K562 (cell line): Measurements from ENCODE around the gene YBEY. TPM values are rescaled to one million over a fixed set of nuclear protein-coding genes. Genes with fewer than 3 reads are reported as not detected.

Experiments used
- ESRRA ChIP-seq: fragments of 450-650 bp; IDR thresholded peaks from 2 replicates; pipeline ENCODE4 v1.6.1; 2014; ENCODE audit warnings: low read depth, mild to moderate bottlenecking, moderate library complexity, borderline replicate concordance
- HEY1 ChIP-seq: fragments of 250-450 bp; sonication (Bioruptor Pico); IDR thresholded peaks from 2 replicates; pipeline ENCODE4 v1.5.0; 2020; ENCODE audit warnings: mild to moderate bottlenecking, moderate library complexity, borderline replicate concordance
- ILK ChIP-seq: fragments of 450-650 bp; IDR thresholded peaks from 2 replicates; pipeline ENCODE4 v1.6.1; 2016; ENCODE audit warnings: missing genetic modification characterization, low read depth, mild to moderate bottlenecking, missing compliant biosample characterization, moderate library complexity, borderline replicate concordance
- MAFG ChIP-seq: fragments of 450-650 bp; conservative IDR thresholded peaks from 2 replicates; pipeline ENCODE4 v1.6.1; 2016; ENCODE audit warnings: missing genetic modification characterization, missing compliant biosample characterization
- MEF2A ChIP-seq: IDR thresholded peaks from 2 replicates; pipeline ENCODE4 v1.6.1; 2011; ENCODE audit warnings: low read depth, mild to moderate bottlenecking, low read length, moderate library complexity; ENCODE audit not compliant: control insufficient read depth
- MTA1 ChIP-seq: fragments of 450-650 bp; IDR thresholded peaks from 2 replicates; pipeline ENCODE4 v1.6.1; 2017; ENCODE audit warnings: borderline replicate concordance
- NUFIP1 ChIP-seq: fragments of 450-650 bp; IDR thresholded peaks from 2 replicates; pipeline ENCODE4 v1.6.1; 2018; ENCODE audit not compliant: partially characterized antibody
- PCBP1 ChIP-seq: fragments of 200-400 bp; formaldehyde crosslinking; IDR thresholded peaks from 2 replicates; pipeline ENCODE4 v1.6.1; 2018; ENCODE audit warnings: mild to moderate bottlenecking, low read depth, low read length; ENCODE audit not compliant: poor library complexity, severe bottlenecking
- PHF8 ChIP-seq: fragments of 200-600 bp; sonication (generic); IDR thresholded peaks from 2 replicates; pipeline ENCODE4 v1.6.1; 2012; ENCODE audit warnings: mixed run types, mild to moderate bottlenecking, inconsistent platforms, low read length, moderate library complexity, borderline replicate concordance
- TEAD2 ChIP-seq: fragments of 450-650 bp; IDR thresholded peaks from 2 replicates; pipeline ENCODE4 v1.6.1; 2016; ENCODE audit warnings: missing genetic modification characterization, control low read depth, missing compliant biosample characterization
- ZNF165 ChIP-seq: fragments of 250-450 bp; sonication (Bioruptor Pico); IDR thresholded peaks from 2 replicates; pipeline ENCODE4 v1.4.0; 2020; ENCODE audit warnings: borderline replicate concordance
- ZNF57 ChIP-seq: fragments of 450-650 bp; formaldehyde crosslinking; IDR thresholded peaks from 2 replicates; pipeline ENCODE4 v1.4.0; 2020; ENCODE audit warnings: mild to moderate bottlenecking, moderate library complexity
- ZNF77 ChIP-seq: fragments of 250-450 bp; sonication (Bioruptor Pico); IDR thresholded peaks from 2 replicates; pipeline ENCODE4 v1.5.0; 2020
- ZNF780A ChIP-seq: fragments of 250-450 bp; sonication (Bioruptor Pico); IDR thresholded peaks from 2 replicates; pipeline ENCODE4 v1.5.0; 2021; ENCODE audit warnings: mild to moderate bottlenecking
- polyA plus RNA-seq, 8 experiments: library from polyadenylated mRNA; depleted of rRNA in 4 of 8; stranded (reverse) in 5 of 8; unstranded in 3 of 8; fragments of >200 nt; fragmentation: Nextera tagmentation in 2 of 8; fragmentation: Illumina TruSeq in 1 of 8; extraction: Ambion mirVana in 2 of 8; extraction: Trizol in 1 of 8; gene quantifications; 2 replicates each; pipeline versions ENCODE4 v1.2.1 to v1.2.3, GENCODE V29; 2011 to 2014; ENCODE audit warnings: inconsistent platforms in 1 of 8, missing spikeins in 1 of 8
- total RNA-seq, 7 experiments: library from RNA; depleted of rRNA in 6 of 7; stranded (reverse); fragments of >200 nt in 6 of 7; fragmentation: Illumina TruSeq in 2 of 7; extraction: Trizol in 2 of 7; gene quantifications; 2 replicates each; pipeline versions ENCODE4 v1.2.1 to v1.2.3, GENCODE V29; 2011 to 2021; ENCODE audit warnings: low replicate concordance in 1 of 7
- TF ChIP-seq, protein P1 (sequence below), 2 experiments: IDR thresholded peaks; 2 replicates each; pipeline ENCODE4 v1.6.1; 2011; ENCODE audit warnings: borderline replicate concordance in 1 of 2, control low read depth in 1 of 2, low read depth in 1 of 2, low read length in 1 of 2, mild to moderate bottlenecking in 1 of 2, mixed read lengths in 1 of 2, moderate library complexity in 1 of 2; ENCODE audit not compliant: insufficient read depth in 1 of 2, insufficient read length in 1 of 2, poor library complexity in 1 of 2, severe bottlenecking in 1 of 2; ENCODE audit errors: extremely low read depth in 1 of 2
- TF ChIP-seq, protein P2 (sequence below): fragments of 450-650 bp; IDR thresholded peaks from 2 replicates; pipeline ENCODE4 v1.7.0; 2016; ENCODE audit warnings: borderline replicate concordance
- TF ChIP-seq, protein P3 (sequence below): fragments of 250-450 bp; sonication (Bioruptor Pico); IDR thresholded peaks from 2 replicates; pipeline ENCODE4 v1.5.0; 2020; ENCODE audit warnings: mild to moderate bottlenecking, borderline replicate concordance
- TF ChIP-seq, protein P4 (sequence below): fragments of 450-650 bp; formaldehyde crosslinking; conservative IDR thresholded peaks from 2 replicates; pipeline ENCODE4 v1.4.0; 2022; ENCODE audit warnings: mild to moderate bottlenecking, missing genetic modification characterization

The YBEY gene
- total and polyA plus RNA-seq, 9 of the 15 experiments (the other 6 are each of a cell fraction or from before 2014, with no cell fraction given), result 6.4 to 28.0 (median 12.4) TPM

DNA sequence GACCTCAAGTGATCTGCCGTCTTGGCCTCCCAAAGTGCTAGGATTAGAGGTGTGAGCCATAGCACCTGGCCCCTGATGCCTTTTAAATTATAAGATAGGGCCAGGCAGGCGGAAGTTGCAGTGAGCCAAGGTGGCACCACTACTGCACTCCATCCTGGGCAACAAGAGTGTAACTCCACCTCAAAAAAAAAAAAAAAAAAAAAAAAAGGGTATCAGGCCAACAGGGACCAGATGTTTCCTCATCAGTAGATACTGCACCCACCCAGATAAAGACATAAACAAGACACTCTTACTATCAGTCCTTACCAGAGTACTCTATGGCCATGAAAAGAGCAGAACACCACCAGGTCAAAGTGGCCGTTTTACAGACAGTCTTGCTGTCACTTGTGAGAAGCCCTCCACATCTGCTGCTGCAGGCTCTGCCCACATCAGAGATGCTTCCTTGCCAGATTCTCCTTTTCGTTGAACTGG, 34.2 kb downstream of the YBEY start (continued):
- TF ChIP-seq, protein P1, sequence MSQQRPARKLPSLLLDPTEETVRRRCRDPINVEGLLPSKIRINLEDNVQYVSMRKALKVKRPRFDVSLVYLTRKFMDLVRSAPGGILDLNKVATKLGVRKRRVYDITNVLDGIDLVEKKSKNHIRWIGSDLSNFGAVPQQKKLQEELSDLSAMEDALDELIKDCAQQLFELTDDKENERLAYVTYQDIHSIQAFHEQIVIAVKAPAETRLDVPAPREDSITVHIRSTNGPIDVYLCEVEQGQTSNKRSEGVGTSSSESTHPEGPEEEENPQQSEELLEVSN (IDR thresholded peaks at IDR 0.05; ENCODE audit: borderline replicate concordance in 1 of 2, extremely low read depth in 1 of 2, insufficient read depth in 1 of 2, insufficient read length in 1 of 2, low read depth in 1 of 2, low read length in 1 of 2, poor library complexity in 1 of 2, severe bottlenecking in 1 of 2), result no peak
- no peak; the same call in 1 of the 2 replicates for TF ChIP-seq ESRRA
- no peak for TF ChIP-seq PCBP1
- TF ChIP-seq TEAD2 (tag), result no peak
- TF ChIP-seq, protein P2, sequence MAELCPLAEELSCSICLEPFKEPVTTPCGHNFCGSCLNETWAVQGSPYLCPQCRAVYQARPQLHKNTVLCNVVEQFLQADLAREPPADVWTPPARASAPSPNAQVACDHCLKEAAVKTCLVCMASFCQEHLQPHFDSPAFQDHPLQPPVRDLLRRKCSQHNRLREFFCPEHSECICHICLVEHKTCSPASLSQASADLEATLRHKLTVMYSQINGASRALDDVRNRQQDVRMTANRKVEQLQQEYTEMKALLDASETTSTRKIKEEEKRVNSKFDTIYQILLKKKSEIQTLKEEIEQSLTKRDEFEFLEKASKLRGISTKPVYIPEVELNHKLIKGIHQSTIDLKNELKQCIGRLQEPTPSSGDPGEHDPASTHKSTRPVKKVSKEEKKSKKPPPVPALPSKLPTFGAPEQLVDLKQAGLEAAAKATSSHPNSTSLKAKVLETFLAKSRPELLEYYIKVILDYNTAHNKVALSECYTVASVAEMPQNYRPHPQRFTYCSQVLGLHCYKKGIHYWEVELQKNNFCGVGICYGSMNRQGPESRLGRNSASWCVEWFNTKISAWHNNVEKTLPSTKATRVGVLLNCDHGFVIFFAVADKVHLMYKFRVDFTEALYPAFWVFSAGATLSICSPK, result no peak
- no peak for TF ChIP-seq PHF8
- TF ChIP-seq ZNF57, result no peak
- TF ChIP-seq MTA1, result peak; percentile 85; the same call in 1 of the 2 replicates
- TF ChIP-seq HEY1, result no peak
- TF ChIP-seq ZNF77 (CRISPR knock-in tag), result no peak
- TF ChIP-seq, protein P3, sequence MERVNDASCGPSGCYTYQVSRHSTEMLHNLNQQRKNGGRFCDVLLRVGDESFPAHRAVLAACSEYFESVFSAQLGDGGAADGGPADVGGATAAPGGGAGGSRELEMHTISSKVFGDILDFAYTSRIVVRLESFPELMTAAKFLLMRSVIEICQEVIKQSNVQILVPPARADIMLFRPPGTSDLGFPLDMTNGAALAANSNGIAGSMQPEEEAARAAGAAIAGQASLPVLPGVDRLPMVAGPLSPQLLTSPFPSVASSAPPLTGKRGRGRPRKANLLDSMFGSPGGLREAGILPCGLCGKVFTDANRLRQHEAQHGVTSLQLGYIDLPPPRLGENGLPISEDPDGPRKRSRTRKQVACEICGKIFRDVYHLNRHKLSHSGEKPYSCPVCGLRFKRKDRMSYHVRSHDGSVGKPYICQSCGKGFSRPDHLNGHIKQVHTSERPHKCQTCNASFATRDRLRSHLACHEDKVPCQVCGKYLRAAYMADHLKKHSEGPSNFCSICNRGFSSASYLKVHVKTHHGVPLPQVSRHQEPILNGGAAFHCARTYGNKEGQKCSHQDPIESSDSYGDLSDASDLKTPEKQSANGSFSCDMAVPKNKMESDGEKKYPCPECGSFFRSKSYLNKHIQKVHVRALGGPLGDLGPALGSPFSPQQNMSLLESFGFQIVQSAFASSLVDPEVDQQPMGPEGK (CRISPR knock-in tag), result no peak
- TF ChIP-seq NUFIP1, result peak; percentile 60
- no peak for TF ChIP-seq MAFG (tag)
- TF ChIP-seq, protein P4, sequence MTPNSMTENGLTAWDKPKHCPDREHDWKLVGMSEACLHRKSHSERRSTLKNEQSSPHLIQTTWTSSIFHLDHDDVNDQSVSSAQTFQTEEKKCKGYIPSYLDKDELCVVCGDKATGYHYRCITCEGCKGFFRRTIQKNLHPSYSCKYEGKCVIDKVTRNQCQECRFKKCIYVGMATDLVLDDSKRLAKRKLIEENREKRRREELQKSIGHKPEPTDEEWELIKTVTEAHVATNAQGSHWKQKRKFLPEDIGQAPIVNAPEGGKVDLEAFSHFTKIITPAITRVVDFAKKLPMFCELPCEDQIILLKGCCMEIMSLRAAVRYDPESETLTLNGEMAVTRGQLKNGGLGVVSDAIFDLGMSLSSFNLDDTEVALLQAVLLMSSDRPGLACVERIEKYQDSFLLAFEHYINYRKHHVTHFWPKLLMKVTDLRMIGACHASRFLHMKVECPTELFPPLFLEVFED (CRISPR knock-in tag), result 0 out of 2 replicates have a peak, but pooled peaks have one; percentile 52
- no peak for TF ChIP-seq ZNF165
- peak; percentile 78 for TF ChIP-seq MEF2A
- TF ChIP-seq ZNF780A (CRISPR knock-in tag), result no peak
- TF ChIP-seq ILK (tag), result no peak
